ENCODE data around the gene VPS52.
A peak's percentile ranks its signal among the peaks of the same experiment; 100 is the strongest.

Gene VPS52

GRCh38 chr6:33208091-33208967 is 63.3 kb downstream of the VPS52 start, which contains the start of gene RING1:
Gene RING1 (plus strand): TSS chr6:33208500. CDS start chr6:33208823, 323 bp downstream.
- peak; percentile 84 to 90 for DNase-seq

GRCh38 chr6:33207552-33208090 is 64.1 kb downstream of the VPS52 start:
- no peak for DNase-seq

- no peak for DNase-seq
These were observed 64.7 kb downstream of the VPS52 start for GRCh38 chr6:33206864-33207551.

- DNase-seq, result peak in 1 of 2 experiments; percentile 47
These were observed 65.4 kb downstream of the VPS52 start for GRCh38 chr6:33206027-33206863.

GRCh38 chr6:33205191-33206026 is 66.3 kb downstream of the VPS52 start:
- DNase-seq, result peak; percentile 81 to 83

- DNase-seq, result peak; percentile 96 to 97
These were observed 67.1 kb downstream of the VPS52 start, which contains the start of gene HSD17B8 for GRCh38 chr6:33204415-33205190. Gene HSD17B8 (plus strand): TSS chr6:33204655. CDS start chr6:33204669, 14 bp downstream.

- DNase-seq, result no peak
These were observed 67.6 kb downstream of the VPS52 start for GRCh38 chr6:33204165-33204414.

GRCh38 chr6:33203443-33204164 is 68.1 kb downstream of the VPS52 start:
- DNase-seq, result no peak

- no peak for DNase-seq
These were observed 68.9 kb downstream of the VPS52 start for GRCh38 chr6:33202799-33203198.

- DNase-seq, result no peak
These were observed 69.7 kb downstream of the VPS52 start for GRCh38 chr6:33201935-33202334.

GRCh38 chr6:33201147-33201545 is 70.5 kb downstream of the VPS52 start:
- no peak for DNase-seq
